Tibial artery (tissue), 4 donors: ENCODE results near the gene ATP10B.

Experiments used
- DNase-seq, 2 donors: peaks; one replicate each; pipeline ENCODE4 v3.0.0-alpha.2; 2019
- H3K27ac ChIP-seq, 2 donors: fragments of 200-600 bp; sonication (generic) in 1 of 2; 1 replicate in 1 of 2; 2 replicates in 1 of 2; pipeline ENCODE4 v1.5.1; 2018 to 2019; ENCODE audit warnings: mild to moderate bottlenecking in 1 of 2
- H3K27me3 ChIP-seq, 2 donors: fragments of 200-600 bp; sonication (generic) in 1 of 2; one replicate each; pipeline versions ENCODE4 v1.5.1 to v1.6.0; 2016 to 2019
- H3K36me3 ChIP-seq, 3 donors: fragments of 200-600 bp; sonication (generic) in 2 of 3; one replicate each; pipeline ENCODE4 v1.5.1; 2016 to 2019; ENCODE audit warnings: mild to moderate bottlenecking in 2 of 3
- H3K4me1 ChIP-seq, 4 donors: fragments of 200-600 bp; sonication (generic) in 2 of 4; 1 replicate in 3 of 4; 2 replicates in 1 of 4; pipeline ENCODE4 v1.5.1; 2016 to 2019
- H3K4me3 ChIP-seq, 2 donors: fragments of 200-600 bp; sonication (generic) in 1 of 2; 1 replicate in 1 of 2; 2 replicates in 1 of 2; pipeline ENCODE4 v1.5.1; 2018 to 2019; ENCODE audit warnings: mild to moderate bottlenecking in 2 of 2
- H3K9me3 ChIP-seq, 3 donors: fragments of 200-600 bp; sonication (generic) in 1 of 3; one replicate each; pipeline ENCODE4 v1.5.1; 2016 to 2019
- CTCF ChIP-seq, 2 experiments: fragments of 200-600 bp in 1 of 2; fragments of 450-650 bp in 1 of 2; IDR thresholded peaks; one replicate each; pipeline ENCODE4 v1.5.1; 2017 to 2019; ENCODE audit warnings: antibody characterized with exemption in 2 of 2, mild to moderate bottlenecking in 1 of 2, moderate library complexity in 1 of 2
- intact Hi-C: fragments of 100-400 bp; cut with DNase I; formaldehyde crosslinking; loops from one replicate; pipeline ENCODE4 v1.15.0; 2023; ENCODE audit warnings: low total_unique reads

Gene ATP10B

DNA sequence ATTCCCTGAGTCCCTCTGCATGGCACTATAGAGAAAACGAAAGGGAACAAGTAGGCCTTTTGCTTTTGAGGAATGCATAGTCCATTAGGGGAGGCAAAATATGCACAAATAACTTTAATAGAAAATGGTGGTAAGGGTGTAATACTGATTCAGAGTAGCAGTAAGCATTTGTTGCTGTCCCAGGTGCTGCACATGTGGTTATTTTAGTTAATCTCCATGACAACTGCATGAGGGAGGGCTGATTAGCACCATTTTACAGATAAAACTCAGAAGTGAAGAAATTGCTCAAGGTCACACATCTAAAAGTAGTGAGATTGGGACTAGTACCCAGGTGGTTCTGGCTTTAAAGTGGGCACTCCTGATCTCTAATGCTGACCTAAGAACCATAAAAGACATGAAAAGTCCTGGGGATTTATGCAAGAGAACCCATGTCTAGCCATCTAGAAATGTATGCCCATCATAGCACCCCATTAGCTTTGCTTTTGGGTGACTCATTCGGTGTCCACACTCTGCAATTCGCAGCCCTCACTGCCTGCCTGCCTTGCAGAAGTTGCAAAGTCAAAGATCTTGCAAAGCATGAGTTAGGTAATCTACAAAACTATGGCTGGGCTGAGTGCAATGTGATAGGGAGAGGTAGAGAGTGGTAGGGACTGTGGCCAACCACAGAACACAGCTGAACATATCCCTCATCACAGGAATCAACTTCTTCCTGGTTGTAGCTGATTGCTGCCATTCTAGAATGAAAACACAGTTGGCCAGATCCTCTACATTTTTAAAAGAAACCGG lies 235.1 kb downstream of the ATP10B start:
- Histone ChIP-seq H3K9me3 (no peaks in the 10 kb centered on the region), H3K4me1 (no peaks in the 10 kb centered on the region), H3K27me3 (no peaks in the 10 kb centered on the region), H3K36me3 (no peaks in the 10 kb centered on the region), H3K4me3 (no peak overlapping the region), H3K27ac (no peak overlapping the region)
- intact Hi-C loops, result no loop called here
- no peak for TF ChIP-seq CTCF (IDR thresholded peaks at IDR 0.05)
- DNase-seq, result no peak

- Histone ChIP-seq H3K4me3 (no peak overlapping the region), H3K4me1 (no peaks in the 10 kb centered on the region), H3K9me3 (peaks cover 0 to 3% (median 0%) of the 10 kb centered on the region in 3 donors), H3K27me3 (no peaks in the 10 kb centered on the region), H3K36me3 (no peaks in the 10 kb centered on the region), H3K27ac (no peak overlapping the region)
- intact Hi-C loops, result no loop called here
- no peak for TF ChIP-seq CTCF (IDR thresholded peaks at IDR 0.05)
- DNase-seq, result no peak
Observed at GRCh38 chr5:160614136-160614535, 237.9 kb downstream of the ATP10B start.

- Histone ChIP-seq H3K36me3 (no peaks in the 10 kb centered on the region), H3K4me1 (no peaks in the 10 kb centered on the region), H3K27me3 (no peaks in the 10 kb centered on the region), H3K9me3 (peaks cover 0 to 2% (median 0%) of the 10 kb centered on the region in 3 donors), H3K27ac (no peak overlapping the region), H3K4me3 (no peak overlapping the region)
- intact Hi-C loops, result no loop called here
- no peak for DNase-seq
- TF ChIP-seq CTCF (IDR thresholded peaks at IDR 0.05), result no peak
Observed at GRCh38 chr5:160605266-160605665, 246.7 kb downstream of the ATP10B start.

- TF ChIP-seq CTCF (IDR thresholded peaks at IDR 0.05), result no peak
- Histone ChIP-seq H3K27me3 (no peaks in the 10 kb centered on the region), H3K36me3 (no peaks in the 10 kb centered on the region), H3K27ac (no peak overlapping the region), H3K9me3 (no peaks in the 10 kb centered on the region), H3K4me1 (no peaks in the 10 kb centered on the region), H3K4me3 (no peak overlapping the region)
- DNase-seq, result no peak
- intact Hi-C loops, result no loop called here
Observed at GRCh38 chr5:160604484-160604883, 247.5 kb downstream of the ATP10B start.

DNA sequence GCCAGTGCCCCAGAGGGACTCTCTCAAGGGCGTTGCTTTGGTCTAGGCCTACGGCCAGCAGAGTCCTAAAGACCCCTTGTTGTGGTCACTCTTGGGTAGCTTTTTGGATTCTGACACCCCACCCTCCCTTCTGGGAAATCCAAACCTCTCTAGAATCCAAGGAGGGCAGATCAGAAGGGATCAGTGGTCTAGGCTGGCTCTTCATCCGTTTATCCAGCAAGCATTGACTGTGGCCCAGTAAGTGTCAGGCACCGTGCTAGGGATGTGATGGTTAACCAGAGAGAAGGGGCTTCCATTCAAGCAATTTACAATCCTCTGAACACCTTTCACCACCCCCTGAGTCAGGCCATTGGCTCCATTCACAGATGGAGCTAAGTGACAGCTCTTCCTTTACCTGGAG lies 249.3 kb downstream of the ATP10B start:
- no peak for DNase-seq
- H3K4me3 ChIP-seq, result no peak overlapping the region
- intact Hi-C loops, result no loop called here

More for the DNA sequence above, 249.3 kb downstream of the ATP10B start:
- no peaks in the 10 kb centered on the region for H3K9me3 ChIP-seq
- no peak for TF ChIP-seq CTCF (IDR thresholded peaks at IDR 0.05)
- no peaks in the 10 kb centered on the region for H3K27me3 ChIP-seq
- no peaks in the 10 kb centered on the region for H3K36me3 ChIP-seq
- no peaks in the 10 kb centered on the region for H3K4me1 ChIP-seq
- no peak overlapping the region for H3K27ac ChIP-seq
